Adrenal gland (tissue), 5 donors: ENCODE results near the gene TULP3.

Experiments used
- POLR2A ChIP-seq, 2 donors: fragments of 450-650 bp; IDR thresholded peaks; one replicate each; pipeline ENCODE4 v1.6.1; 2017; ENCODE audit warnings: antibody characterized with exemption in 2 of 2, mild to moderate bottlenecking in 2 of 2, moderate library complexity in 1 of 2
- TF ChIP-seq, protein P1 (sequence below), 6 experiments: fragments of 450-650 bp in 4 of 6; fragments of 200-600 bp in 2 of 6; sonication (generic) in 1 of 6; IDR thresholded peaks; 1 replicate in 5 of 6; 2 replicates in 1 of 6; pipeline versions ENCODE4 v1.5.1 to v1.8.0; 2016 to 2021; ENCODE audit warnings: antibody characterized with exemption in 6 of 6, mild to moderate bottlenecking in 2 of 6, moderate library complexity in 1 of 6
- donor health status: DM: no; HTN: no; CAD: no.

DNA sequence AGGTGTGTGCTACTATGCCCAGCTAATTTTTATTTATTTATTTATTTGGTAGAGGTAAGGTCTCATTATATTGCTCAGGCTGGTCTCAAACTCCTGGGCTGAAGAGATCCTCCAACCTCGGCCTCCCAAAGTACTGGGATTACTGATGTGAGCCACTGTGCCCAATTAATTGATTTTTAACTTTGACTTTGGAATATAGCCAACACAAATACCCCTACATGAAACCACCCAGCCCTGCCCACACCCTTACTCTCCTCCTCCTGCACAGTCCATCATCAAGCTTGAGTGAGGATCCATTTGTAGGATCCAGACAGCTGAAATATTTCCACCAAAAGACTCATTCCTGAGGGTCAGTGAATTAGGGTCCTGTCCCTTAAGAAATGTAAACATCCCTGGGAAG lies 65.2 kb downstream of the TULP3 start:
- TF ChIP-seq, protein P1, sequence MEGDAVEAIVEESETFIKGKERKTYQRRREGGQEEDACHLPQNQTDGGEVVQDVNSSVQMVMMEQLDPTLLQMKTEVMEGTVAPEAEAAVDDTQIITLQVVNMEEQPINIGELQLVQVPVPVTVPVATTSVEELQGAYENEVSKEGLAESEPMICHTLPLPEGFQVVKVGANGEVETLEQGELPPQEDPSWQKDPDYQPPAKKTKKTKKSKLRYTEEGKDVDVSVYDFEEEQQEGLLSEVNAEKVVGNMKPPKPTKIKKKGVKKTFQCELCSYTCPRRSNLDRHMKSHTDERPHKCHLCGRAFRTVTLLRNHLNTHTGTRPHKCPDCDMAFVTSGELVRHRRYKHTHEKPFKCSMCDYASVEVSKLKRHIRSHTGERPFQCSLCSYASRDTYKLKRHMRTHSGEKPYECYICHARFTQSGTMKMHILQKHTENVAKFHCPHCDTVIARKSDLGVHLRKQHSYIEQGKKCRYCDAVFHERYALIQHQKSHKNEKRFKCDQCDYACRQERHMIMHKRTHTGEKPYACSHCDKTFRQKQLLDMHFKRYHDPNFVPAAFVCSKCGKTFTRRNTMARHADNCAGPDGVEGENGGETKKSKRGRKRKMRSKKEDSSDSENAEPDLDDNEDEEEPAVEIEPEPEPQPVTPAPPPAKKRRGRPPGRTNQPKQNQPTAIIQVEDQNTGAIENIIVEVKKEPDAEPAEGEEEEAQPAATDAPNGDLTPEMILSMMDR (IDR thresholded peaks at IDR 0.05), result no peak
- TF ChIP-seq POLR2A (IDR thresholded peaks at IDR 0.05), result no peak
